GM23338 (cell line): Measurements from ENCODE around the gene MALRD1. TPM values are rescaled to one million over a fixed set of nuclear protein-coding genes. Genes with fewer than 3 reads are reported as not detected.

ENCODE experiments used
- ATAC-seq: fragments of 200-7000 bp; cut with Tn5 transposase; 3 replicates; pipeline ENCODE4 v1.9.1; 2020
- DNase-seq: peaks from one replicate; pipeline ENCODE4 v3.0.0-alpha.2; 2015; ENCODE audit warnings: low spot score
- H2AFZ ChIP-seq: fragments of 200-600 bp; sonication (generic); 2 replicates; pipeline ENCODE4 v1.8.0; 2016; ENCODE audit warnings: antibody characterized with exemption, mild to moderate bottlenecking, moderate library complexity
- H3F3A ChIP-seq: fragments of 200-600 bp; sonication (generic); replicated peaks from 2 replicates; pipeline ENCODE4 v1.8.0; 2017; ENCODE audit warnings: antibody characterized with exemption, mixed run types, low read depth
- H3K27ac ChIP-seq: fragments of 200-600 bp; sonication (generic); 2 replicates; pipeline ENCODE4 v1.6.1; 2016; ENCODE audit warnings: low read depth
- H3K27me3 ChIP-seq: fragments of 200-600 bp; sonication (generic); 2 replicates; pipeline ENCODE4 v1.8.0; 2016; ENCODE audit warnings: mild to moderate bottlenecking, mixed run types, moderate library complexity; ENCODE audit not compliant: insufficient read depth
- H3K36me3 ChIP-seq: fragments of 200-600 bp; sonication (generic); 2 replicates; pipeline ENCODE4 v1.8.0; 2016; ENCODE audit warnings: mild to moderate bottlenecking; ENCODE audit not compliant: insufficient read depth
- H3K4me1 ChIP-seq: fragments of 200-600 bp; sonication (generic); 2 replicates; pipeline ENCODE4 v1.8.0; 2016; ENCODE audit warnings: mild to moderate bottlenecking, moderate library complexity; ENCODE audit not compliant: insufficient read depth
- H3K4me2 ChIP-seq: fragments of 200-600 bp; sonication (generic); 2 replicates; pipeline ENCODE4 v1.7.1; 2017; ENCODE audit warnings: mixed run types
- H3K4me3 ChIP-seq: fragments of 200-600 bp; sonication (generic); 2 replicates; pipeline ENCODE4 v1.6.1; 2016; ENCODE audit warnings: mixed run types
- H3K79me2 ChIP-seq: fragments of 200-600 bp; sonication (generic); replicated peaks from 2 replicates; pipeline ENCODE4 v1.8.0; 2017; ENCODE audit warnings: mild to moderate bottlenecking; ENCODE audit not compliant: insufficient read depth
- H3K9me2 ChIP-seq: fragments of 200-600 bp; sonication (generic); 2 replicates; pipeline ENCODE4 v1.8.0; 2017; ENCODE audit not compliant: insufficient read depth
- H4K20me1 ChIP-seq: fragments of 200-600 bp; sonication (generic); replicated peaks from 2 replicates; pipeline ENCODE4 v1.8.0; 2017; ENCODE audit warnings: mild to moderate bottlenecking; ENCODE audit not compliant: insufficient read depth
- H3K27ac Mint-ChIP-seq: 2 replicates; pipeline ENCODE4 v1.8.0; 2020; ENCODE audit warnings: inconsistent platforms, mild to moderate bottlenecking, moderate library complexity, mixed read lengths
- H3K27me3 Mint-ChIP-seq: 3 replicates; pipeline ENCODE4 v1.8.0; 2022; ENCODE audit warnings: low read depth, mild to moderate bottlenecking, moderate library complexity, mixed read lengths, inconsistent platforms; ENCODE audit not compliant: insufficient read depth, poor library complexity
- H3K36me3 Mint-ChIP-seq: 3 replicates; pipeline ENCODE4 v1.8.0; 2021; ENCODE audit warnings: low read depth, mild to moderate bottlenecking, inconsistent platforms, moderate library complexity, mixed read lengths
- H3K4me1 Mint-ChIP-seq: 3 replicates; pipeline ENCODE4 v1.8.0; 2020; ENCODE audit warnings: mild to moderate bottlenecking, inconsistent platforms, mixed read lengths
- H3K4me3 Mint-ChIP-seq: 3 replicates; pipeline ENCODE4 v1.8.0; 2021; ENCODE audit warnings: moderate library complexity, mild to moderate bottlenecking, inconsistent platforms, mixed read lengths
- H3K9me3 Mint-ChIP-seq: 3 replicates; pipeline ENCODE4 v1.8.0; 2020; ENCODE audit warnings: moderate library complexity, mild to moderate bottlenecking, inconsistent platforms, mixed read lengths
- CREB1 ChIP-seq: fragments of 250-450 bp; sonication (Bioruptor Pico); IDR thresholded peaks from 2 replicates; pipeline ENCODE4 v1.5.0; 2020; ENCODE audit warnings: low read depth, mild to moderate bottlenecking, moderate library complexity
- EZH2 ChIP-seq: fragments of 200-600 bp; sonication (generic); IDR thresholded peaks from one replicate; pipeline ENCODE4 v1.8.0; 2017; ENCODE audit warnings: antibody characterized with exemption, mild to moderate bottlenecking, low read depth; ENCODE audit not compliant: unreplicated experiment
- EZH2phosphoT487 ChIP-seq: fragments of 200-600 bp; sonication (generic); IDR thresholded peaks from one replicate; pipeline ENCODE4 v1.8.1; 2018; ENCODE audit warnings: antibody characterized with exemption; ENCODE audit not compliant: unreplicated experiment
- JUNB ChIP-seq: IDR thresholded peaks from one replicate; pipeline ENCODE4 v1.6.1; 2016; ENCODE audit warnings: antibody characterized with exemption; ENCODE audit not compliant: unreplicated experiment
- NANOG ChIP-seq: IDR thresholded peaks from 2 replicates; pipeline ENCODE4 v1.6.1; 2016; ENCODE audit warnings: antibody characterized with exemption, borderline replicate concordance
- POLR2AphosphoS5 ChIP-seq: IDR thresholded peaks from 2 replicates; pipeline ENCODE4 v1.6.1; 2016; ENCODE audit warnings: antibody characterized with exemption, low read depth
- STAT1 ChIP-seq: IDR thresholded peaks from one replicate; pipeline ENCODE4 v1.6.1; 2016; ENCODE audit warnings: antibody characterized with exemption; ENCODE audit not compliant: unreplicated experiment
- ZNF114 ChIP-seq: fragments of 250-450 bp; sonication (Bioruptor Pico); IDR thresholded peaks from 2 replicates; pipeline ENCODE4 v1.5.0; 2020; ENCODE audit warnings: mild to moderate bottlenecking, moderate library complexity
- ZNF331 ChIP-seq: fragments of 250-450 bp; sonication (Bioruptor Pico); IDR thresholded peaks from 2 replicates; pipeline ENCODE4 v1.5.0; 2020; ENCODE audit warnings: low read depth, mild to moderate bottlenecking, moderate library complexity
- polyA plus RNA-seq: library from polyadenylated mRNA; unstranded; fragments of >200 nt; fragmentation: Nextera tagmentation; extraction: Ambion mirVana; gene quantifications from 2 replicates; pipeline ENCODE4 v1.2.1, GENCODE V29; 2016
- total RNA-seq: library from RNA; depleted of rRNA; stranded (reverse); fragments of >200 nt; shearing (Covaris generic); gene quantifications from 2 replicates; pipeline ENCODE4 v1.2.3, GENCODE V29; 2014
- TF ChIP-seq, protein P1 (sequence below): IDR thresholded peaks from 2 replicates; pipeline ENCODE4 v1.6.1; 2016; ENCODE audit warnings: antibody characterized with exemption
- TF ChIP-seq, protein P2 (sequence below): IDR thresholded peaks from one replicate; pipeline ENCODE4 v1.6.1; 2018; ENCODE audit warnings: antibody characterized with exemption; ENCODE audit not compliant: unreplicated experiment
- TF ChIP-seq, protein P3 (sequence below): fragments of 250-450 bp; sonication (Bioruptor Pico); IDR thresholded peaks from 2 replicates; pipeline ENCODE4 v1.5.0; 2020; ENCODE audit warnings: mild to moderate bottlenecking, moderate library complexity
- TF ChIP-seq, protein P4 (sequence below), 2 experiments: fragments of 200-600 bp in 1 of 2; sonication (generic) in 1 of 2; conservative IDR thresholded peaks; 2 replicates each; pipeline versions ENCODE4 v1.5.1 to v1.6.1; 2016 to 2017; ENCODE audit warnings: antibody characterized with exemption in 2 of 2, low read depth in 2 of 2, mild to moderate bottlenecking in 2 of 2, moderate library complexity in 1 of 2

The MALRD1 gene
- total and polyA plus RNA-seq, 2 experiments from 2014 or later: 0.42 to 1.9 TPM

DNA sequence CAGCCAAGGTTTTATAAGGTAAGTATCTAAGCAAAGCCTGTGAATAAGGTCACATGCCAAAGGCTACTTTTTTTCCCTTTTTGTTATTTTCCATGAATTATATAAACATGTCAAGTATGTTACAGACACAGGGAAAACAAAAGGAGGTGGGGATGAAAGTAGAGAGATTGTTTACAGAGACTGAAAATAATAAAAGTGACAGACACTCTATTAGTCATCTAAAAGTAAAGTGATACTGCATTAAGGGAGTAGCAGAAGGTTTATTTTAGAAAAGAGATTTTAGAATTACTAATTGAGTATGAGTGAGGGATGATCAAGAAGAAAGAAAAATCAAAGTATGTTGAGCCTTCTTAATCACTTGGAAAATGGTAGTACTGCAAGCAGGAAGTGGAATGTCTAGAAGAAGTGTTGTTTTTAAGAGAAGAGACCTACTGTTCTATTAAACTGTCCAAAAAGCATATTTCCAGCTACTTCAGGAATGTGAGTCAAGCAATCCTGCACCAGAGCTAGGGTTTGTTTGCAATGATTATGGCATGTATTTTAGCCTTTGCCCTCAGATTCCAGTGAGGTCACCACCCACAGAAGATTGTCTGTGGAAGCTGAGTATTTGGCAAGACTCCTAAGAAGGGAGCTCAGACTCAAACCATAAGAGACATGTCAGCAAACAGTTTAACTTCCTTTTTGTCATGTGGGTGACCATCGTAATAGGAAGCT lies 589.7 kb downstream of the MALRD1 start:
- H3K36me3 Mint-ChIP-seq: no peaks in the 10 kb centered on the region
- TF ChIP-seq NANOG (no peak), JUNB (no peak), STAT1 (no peak), EZH2phosphoT487 (no peak), ZNF331 (CRISPR knock-in tag) (no peak), POLR2AphosphoS5 (no peak), EZH2 (no peak), CREB1 (CRISPR knock-in tag) (no peak), ZNF114 (CRISPR knock-in tag) (no peak)
- TF ChIP-seq, protein P1, sequence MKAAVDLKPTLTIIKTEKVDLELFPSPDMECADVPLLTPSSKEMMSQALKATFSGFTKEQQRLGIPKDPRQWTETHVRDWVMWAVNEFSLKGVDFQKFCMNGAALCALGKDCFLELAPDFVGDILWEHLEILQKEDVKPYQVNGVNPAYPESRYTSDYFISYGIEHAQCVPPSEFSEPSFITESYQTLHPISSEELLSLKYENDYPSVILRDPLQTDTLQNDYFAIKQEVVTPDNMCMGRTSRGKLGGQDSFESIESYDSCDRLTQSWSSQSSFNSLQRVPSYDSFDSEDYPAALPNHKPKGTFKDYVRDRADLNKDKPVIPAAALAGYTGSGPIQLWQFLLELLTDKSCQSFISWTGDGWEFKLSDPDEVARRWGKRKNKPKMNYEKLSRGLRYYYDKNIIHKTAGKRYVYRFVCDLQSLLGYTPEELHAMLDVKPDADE: no peak
- TF ChIP-seq, protein P2, sequence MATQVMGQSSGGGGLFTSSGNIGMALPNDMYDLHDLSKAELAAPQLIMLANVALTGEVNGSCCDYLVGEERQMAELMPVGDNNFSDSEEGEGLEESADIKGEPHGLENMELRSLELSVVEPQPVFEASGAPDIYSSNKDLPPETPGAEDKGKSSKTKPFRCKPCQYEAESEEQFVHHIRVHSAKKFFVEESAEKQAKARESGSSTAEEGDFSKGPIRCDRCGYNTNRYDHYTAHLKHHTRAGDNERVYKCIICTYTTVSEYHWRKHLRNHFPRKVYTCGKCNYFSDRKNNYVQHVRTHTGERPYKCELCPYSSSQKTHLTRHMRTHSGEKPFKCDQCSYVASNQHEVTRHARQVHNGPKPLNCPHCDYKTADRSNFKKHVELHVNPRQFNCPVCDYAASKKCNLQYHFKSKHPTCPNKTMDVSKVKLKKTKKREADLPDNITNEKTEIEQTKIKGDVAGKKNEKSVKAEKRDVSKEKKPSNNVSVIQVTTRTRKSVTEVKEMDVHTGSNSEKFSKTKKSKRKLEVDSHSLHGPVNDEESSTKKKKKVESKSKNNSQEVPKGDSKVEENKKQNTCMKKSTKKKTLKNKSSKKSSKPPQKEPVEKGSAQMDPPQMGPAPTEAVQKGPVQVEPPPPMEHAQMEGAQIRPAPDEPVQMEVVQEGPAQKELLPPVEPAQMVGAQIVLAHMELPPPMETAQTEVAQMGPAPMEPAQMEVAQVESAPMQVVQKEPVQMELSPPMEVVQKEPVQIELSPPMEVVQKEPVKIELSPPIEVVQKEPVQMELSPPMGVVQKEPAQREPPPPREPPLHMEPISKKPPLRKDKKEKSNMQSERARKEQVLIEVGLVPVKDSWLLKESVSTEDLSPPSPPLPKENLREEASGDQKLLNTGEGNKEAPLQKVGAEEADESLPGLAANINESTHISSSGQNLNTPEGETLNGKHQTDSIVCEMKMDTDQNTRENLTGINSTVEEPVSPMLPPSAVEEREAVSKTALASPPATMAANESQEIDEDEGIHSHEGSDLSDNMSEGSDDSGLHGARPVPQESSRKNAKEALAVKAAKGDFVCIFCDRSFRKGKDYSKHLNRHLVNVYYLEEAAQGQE: no peak
- TF ChIP-seq, protein P3, sequence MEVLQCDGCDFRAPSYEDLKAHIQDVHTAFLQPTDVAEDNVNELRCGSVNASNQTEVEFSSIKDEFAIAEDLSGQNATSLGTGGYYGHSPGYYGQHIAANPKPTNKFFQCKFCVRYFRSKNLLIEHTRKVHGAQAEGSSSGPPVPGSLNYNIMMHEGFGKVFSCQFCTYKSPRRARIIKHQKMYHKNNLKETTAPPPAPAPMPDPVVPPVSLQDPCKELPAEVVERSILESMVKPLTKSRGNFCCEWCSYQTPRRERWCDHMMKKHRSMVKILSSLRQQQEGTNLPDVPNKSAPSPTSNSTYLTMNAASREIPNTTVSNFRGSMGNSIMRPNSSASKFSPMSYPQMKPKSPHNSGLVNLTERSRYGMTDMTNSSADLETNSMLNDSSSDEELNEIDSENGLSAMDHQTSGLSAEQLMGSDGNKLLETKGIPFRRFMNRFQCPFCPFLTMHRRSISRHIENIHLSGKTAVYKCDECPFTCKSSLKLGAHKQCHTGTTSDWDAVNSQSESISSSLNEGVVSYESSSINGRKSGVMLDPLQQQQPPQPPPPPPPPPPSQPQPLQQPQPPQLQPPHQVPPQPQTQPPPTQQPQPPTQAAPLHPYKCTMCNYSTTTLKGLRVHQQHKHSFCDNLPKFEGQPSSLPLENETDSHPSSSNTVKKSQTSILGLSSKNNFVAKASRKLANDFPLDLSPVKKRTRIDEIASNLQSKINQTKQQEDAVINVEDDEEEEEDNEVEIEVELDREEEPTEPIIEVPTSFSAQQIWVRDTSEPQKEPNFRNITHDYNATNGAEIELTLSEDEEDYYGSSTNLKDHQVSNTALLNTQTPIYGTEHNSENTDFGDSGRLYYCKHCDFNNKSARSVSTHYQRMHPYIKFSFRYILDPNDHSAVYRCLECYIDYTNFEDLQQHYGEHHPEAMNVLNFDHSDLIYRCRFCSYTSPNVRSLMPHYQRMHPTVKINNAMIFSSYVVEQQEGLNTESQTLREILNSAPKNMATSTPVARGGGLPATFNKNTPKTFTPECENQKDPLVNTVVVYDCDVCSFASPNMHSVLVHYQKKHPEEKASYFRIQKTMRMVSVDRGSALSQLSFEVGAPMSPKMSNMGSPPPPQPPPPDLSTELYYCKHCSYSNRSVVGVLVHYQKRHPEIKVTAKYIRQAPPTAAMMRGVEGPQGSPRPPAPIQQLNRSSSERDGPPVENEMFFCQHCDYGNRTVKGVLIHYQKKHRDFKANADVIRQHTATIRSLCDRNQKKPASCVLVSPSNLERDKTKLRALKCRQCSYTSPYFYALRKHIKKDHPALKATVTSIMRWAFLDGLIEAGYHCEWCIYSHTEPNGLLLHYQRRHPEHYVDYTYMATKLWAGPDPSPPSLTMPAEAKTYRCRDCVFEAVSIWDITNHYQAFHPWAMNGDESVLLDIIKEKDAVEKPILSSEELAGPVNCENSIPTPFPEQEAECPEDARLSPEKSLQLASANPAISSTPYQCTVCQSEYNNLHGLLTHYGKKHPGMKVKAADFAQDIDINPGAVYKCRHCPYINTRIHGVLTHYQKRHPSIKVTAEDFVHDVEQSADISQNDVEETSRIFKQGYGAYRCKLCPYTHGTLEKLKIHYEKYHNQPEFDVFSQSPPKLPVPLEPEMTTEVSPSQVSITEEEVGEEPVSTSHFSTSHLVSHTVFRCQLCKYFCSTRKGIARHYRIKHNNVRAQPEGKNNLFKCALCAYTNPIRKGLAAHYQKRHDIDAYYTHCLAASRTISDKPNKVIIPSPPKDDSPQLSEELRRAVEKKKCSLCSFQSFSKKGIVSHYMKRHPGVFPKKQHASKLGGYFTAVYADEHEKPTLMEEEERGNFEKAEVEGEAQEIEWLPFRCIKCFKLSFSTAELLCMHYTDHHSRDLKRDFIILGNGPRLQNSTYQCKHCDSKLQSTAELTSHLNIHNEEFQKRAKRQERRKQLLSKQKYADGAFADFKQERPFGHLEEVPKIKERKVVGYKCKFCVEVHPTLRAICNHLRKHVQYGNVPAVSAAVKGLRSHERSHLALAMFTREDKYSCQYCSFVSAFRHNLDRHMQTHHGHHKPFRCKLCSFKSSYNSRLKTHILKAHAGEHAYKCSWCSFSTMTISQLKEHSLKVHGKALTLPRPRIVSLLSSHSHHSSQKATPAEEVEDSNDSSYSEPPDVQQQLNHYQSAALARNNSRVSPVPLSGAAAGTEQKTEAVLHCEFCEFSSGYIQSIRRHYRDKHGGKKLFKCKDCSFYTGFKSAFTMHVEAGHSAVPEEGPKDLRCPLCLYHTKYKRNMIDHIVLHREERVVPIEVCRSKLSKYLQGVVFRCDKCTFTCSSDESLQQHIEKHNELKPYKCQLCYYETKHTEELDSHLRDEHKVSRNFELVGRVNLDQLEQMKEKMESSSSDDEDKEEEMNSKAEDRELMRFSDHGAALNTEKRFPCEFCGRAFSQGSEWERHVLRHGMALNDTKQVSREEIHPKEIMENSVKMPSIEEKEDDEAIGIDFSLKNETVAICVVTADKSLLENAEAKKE (CRISPR knock-in tag): no peak
- TF ChIP-seq, protein P4, sequence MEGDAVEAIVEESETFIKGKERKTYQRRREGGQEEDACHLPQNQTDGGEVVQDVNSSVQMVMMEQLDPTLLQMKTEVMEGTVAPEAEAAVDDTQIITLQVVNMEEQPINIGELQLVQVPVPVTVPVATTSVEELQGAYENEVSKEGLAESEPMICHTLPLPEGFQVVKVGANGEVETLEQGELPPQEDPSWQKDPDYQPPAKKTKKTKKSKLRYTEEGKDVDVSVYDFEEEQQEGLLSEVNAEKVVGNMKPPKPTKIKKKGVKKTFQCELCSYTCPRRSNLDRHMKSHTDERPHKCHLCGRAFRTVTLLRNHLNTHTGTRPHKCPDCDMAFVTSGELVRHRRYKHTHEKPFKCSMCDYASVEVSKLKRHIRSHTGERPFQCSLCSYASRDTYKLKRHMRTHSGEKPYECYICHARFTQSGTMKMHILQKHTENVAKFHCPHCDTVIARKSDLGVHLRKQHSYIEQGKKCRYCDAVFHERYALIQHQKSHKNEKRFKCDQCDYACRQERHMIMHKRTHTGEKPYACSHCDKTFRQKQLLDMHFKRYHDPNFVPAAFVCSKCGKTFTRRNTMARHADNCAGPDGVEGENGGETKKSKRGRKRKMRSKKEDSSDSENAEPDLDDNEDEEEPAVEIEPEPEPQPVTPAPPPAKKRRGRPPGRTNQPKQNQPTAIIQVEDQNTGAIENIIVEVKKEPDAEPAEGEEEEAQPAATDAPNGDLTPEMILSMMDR (conservative IDR thresholded peaks at IDR 0.05; ENCODE audit: low read depth in 2 of 2): no peak
- Histone ChIP-seq H3K4me3 (no peak overlapping the region), H3K27ac (no peak overlapping the region), H3F3A (no peaks in the 10 kb centered on the region), H4K20me1 (no peaks in the 10 kb centered on the region), H3K36me3 (no peaks in the 10 kb centered on the region), H3K27me3 (no peaks in the 10 kb centered on the region), H3K4me2 (no peak overlapping the region), H3K4me1 (no peaks in the 10 kb centered on the region), H2AFZ (no peak overlapping the region), H3K9me2 (no peaks in the 10 kb centered on the region), H3K79me2 (no peaks in the 10 kb centered on the region)
- no peaks in the 10 kb centered on the region for H3K9me3 Mint-ChIP-seq
- ATAC-seq: no peak
- DNase-seq: no peak
- no peak overlapping the region for H3K27ac Mint-ChIP-seq
- no peak overlapping the region for H3K4me3 Mint-ChIP-seq
- no peaks in the 10 kb centered on the region for H3K4me1 Mint-ChIP-seq
- H3K27me3 Mint-ChIP-seq: no peaks in the 10 kb centered on the region
